Left ventricle myocardium inferior (tissue), 1 donor: ENCODE measurements around the gene PYGM. TPM values are rescaled to one million over a fixed set of nuclear protein-coding genes. Genes with fewer than 3 reads are reported as not detected.

ENCODE experiments used
- DNase-seq: peaks from one replicate; pipeline ENCODE4 v3.0.0-alpha.2; 2020
- H3K27ac ChIP-seq: fragments of 200-600 bp; replicated peaks from 2 replicates; pipeline ENCODE4 v1.8.0; 2021
- H3K27me3 ChIP-seq: fragments of 200-600 bp; 2 replicates; pipeline ENCODE4 v1.8.0; 2021; ENCODE audit warnings: low read depth
- H3K36me3 ChIP-seq: fragments of 200-600 bp; 2 replicates; pipeline ENCODE4 v1.8.0; 2021
- H3K4me1 ChIP-seq: fragments of 200-600 bp; 2 replicates; pipeline ENCODE4 v1.8.0; 2021
- H3K4me3 ChIP-seq: fragments of 200-600 bp; 2 replicates; pipeline ENCODE4 v1.8.0; 2021; ENCODE audit warnings: mild to moderate bottlenecking, moderate library complexity
- H3K9me3 ChIP-seq: fragments of 200-600 bp; replicated peaks from 2 replicates; pipeline ENCODE4 v1.8.0; 2021
- CTCF ChIP-seq: fragments of 200-600 bp; IDR thresholded peaks from 2 replicates; pipeline ENCODE4 v1.8.0; 2021; ENCODE audit warnings: antibody characterized with exemption, mild to moderate bottlenecking, borderline replicate concordance
- intact Hi-C: fragments of 100-400 bp; cut with micrococcal nuclease; formaldehyde crosslinking; loops from one replicate; pipeline ENCODE4 v1.11.0; 2022
- total RNA-seq: library from RNA; stranded (reverse); fragmentation: NEBNext Ultra II Directional; extraction: Animal tissue kit (Norgen Biotek cat#: 25700); gene quantifications from one replicate; pipeline ENCODE4 v1.2.1, GENCODE V29; 2021
- donor health status: DM: no; HTN: yes; CAD: no; lungs with severe emphysema.

Gene PYGM
- total RNA-seq, 1 donor from 2014 or later, result 89.5 TPM

GRCh38 chr11:64753019-64753379, 6.8 kb downstream of the PYGM start:
- Histone ChIP-seq H3K4me1 (peaks cover 6% of the 10 kb centered on the region), H3K36me3 (peaks cover 38% of the 10 kb centered on the region), H3K4me3 (no peak overlapping the region), H3K27me3 (no peaks in the 10 kb centered on the region), H3K27ac (no peak overlapping the region), H3K9me3 (no peaks in the 10 kb centered on the region)
- DNase-seq, result no peak
- TF ChIP-seq CTCF, result no peak
- intact Hi-C loops, result no loop called here

- no peak for TF ChIP-seq CTCF
- no peak for DNase-seq
- peaks cover 35% of the 10 kb centered on the region for H3K36me3 ChIP-seq
Observed at GRCh38 chr11:64752175-64752970, 7.4 kb downstream of the PYGM start.

GRCh38 chr11:64751580-64751979, 8.2 kb downstream of the PYGM start:
- TF ChIP-seq CTCF, result no peak
- peaks cover 6% of the 10 kb centered on the region for H3K4me1 ChIP-seq
- no peak for DNase-seq
- no peak overlapping the region for H3K4me3 ChIP-seq
- peaks cover 35% of the 10 kb centered on the region for H3K36me3 ChIP-seq
- no peaks in the 10 kb centered on the region for H3K27me3 ChIP-seq
- intact Hi-C loops, result no loop called here
- no peak overlapping the region for H3K27ac ChIP-seq
- H3K9me3 ChIP-seq, result no peaks in the 10 kb centered on the region

More at GRCh38 chr11:64752175-64752970, 7.4 kb downstream of the PYGM start:
- intact Hi-C loops, result no loop called here
- no peak overlapping the region for H3K27ac ChIP-seq
- no peaks in the 10 kb centered on the region for H3K27me3 ChIP-seq
- H3K9me3 ChIP-seq, result no peaks in the 10 kb centered on the region
- H3K4me1 ChIP-seq, result peaks cover 6% of the 10 kb centered on the region
- H3K4me3 ChIP-seq, result no peak overlapping the region

GRCh38 chr11:64751136-64751535, 8.6 kb downstream of the PYGM start:
- H3K27ac ChIP-seq, result no peak overlapping the region
- peaks cover 35% of the 10 kb centered on the region for H3K36me3 ChIP-seq
- no peaks in the 10 kb centered on the region for H3K27me3 ChIP-seq
- intact Hi-C loops, result no loop called here
- H3K9me3 ChIP-seq, result no peaks in the 10 kb centered on the region
- no peak overlapping the region for H3K4me3 ChIP-seq
- DNase-seq, result no peak
- TF ChIP-seq CTCF, result no peak
- H3K4me1 ChIP-seq, result peaks cover 6% of the 10 kb centered on the region

- TF ChIP-seq CTCF, result no peak
- DNase-seq, result no peak
- no peak overlapping the region for H3K27ac ChIP-seq
- no peak overlapping the region for H3K4me3 ChIP-seq
- H3K9me3 ChIP-seq, result no peaks in the 10 kb centered on the region
- H3K27me3 ChIP-seq, result no peaks in the 10 kb centered on the region
- H3K36me3 ChIP-seq, result peaks cover 35% of the 10 kb centered on the region
- intact Hi-C loops, result no loop called here
- peaks cover 10% of the 10 kb centered on the region for H3K4me1 ChIP-seq
Observed at GRCh38 chr11:64750361-64751054, 9.3 kb downstream of the PYGM start.
